Loucy (cell line): ENCODE results near the gene SLC35F3.

Experiments
- CTCF ChIP-seq: fragments of 200-600 bp; sonication (generic); conservative IDR thresholded peaks from 2 replicates; pipeline ENCODE4 v1.5.1; 2014; ENCODE audit warnings: mild to moderate bottlenecking, antibody characterized with exemption, low read length
- EZH2phosphoT487 ChIP-seq: fragments of 200-600 bp; IDR thresholded peaks from 2 replicates; pipeline ENCODE4 v1.6.1; 2018; ENCODE audit warnings: antibody characterized with exemption, mild to moderate bottlenecking, moderate library complexity, borderline replicate concordance

GRCh38 chr1:234096161-234096770 lies 191.8 kb downstream of the SLC35F3 start:
- no peak for TF ChIP-seq CTCF
- no peak for TF ChIP-seq EZH2phosphoT487
